ENCODE measurements around the gene CHST5. TPM values are rescaled to one million over a fixed set of nuclear protein-coding genes. Genes with fewer than 3 reads are reported as not detected.

CHST5 gene
- total RNA-seq, 2 donors from 2014 or later = 0.56 TPM; not detected in 1

- H3K27ac ChIP-seq = peak overlapping the region in 1 of 2 donors; percentile 22
- H3K36me3 ChIP-seq = no peaks in the 10 kb centered on the region
- no peaks in the 10 kb centered on the region for H3K9me3 ChIP-seq
- peaks cover 0 to 28% of the 10 kb centered on the region in 2 donors for H3K4me1 ChIP-seq (ENCODE audit: control insufficient read depth in 1 of 2, low read depth in 2 of 2)
- no peaks in the 10 kb centered on the region for H3K27me3 ChIP-seq (replicated peaks; ENCODE audit: insufficient read depth)
- H3K4me3 ChIP-seq = no peak overlapping the region
- ATAC-seq (ENCODE audit: insufficient number of reproducible peaks, low FRiP score, low read depth) = no peak
- no peak for DNase-seq (ENCODE audit: low spot score)
- TF ChIP-seq CTCF (IDR thresholded peaks at IDR 0.05) = no peak
Measured at GRCh38 chr16:75537776-75538175, 1.9 kb upstream of the CHST5 start.

GRCh38 chr16:75535211-75535843 is 581 bp downstream of the CHST5 start:
- H3K4me3 ChIP-seq = peak overlapping the region; percentile 44
- no peak overlapping the region for H3K27ac ChIP-seq
- ATAC-seq (ENCODE audit: insufficient number of reproducible peaks, low FRiP score, low read depth) = no peak

GRCh38 chr16:75534560-75535205 is 1.2 kb downstream of the CHST5 start:
- DNase-seq (ENCODE audit: low spot score) (no peak), ATAC-seq (ENCODE audit: insufficient number of reproducible peaks, low FRiP score, low read depth) (no peak)
- H3K27me3 ChIP-seq (replicated peaks; ENCODE audit: insufficient read depth) = no peaks in the 10 kb centered on the region
- peak overlapping the region; percentile 44 for H3K4me3 ChIP-seq
- TF ChIP-seq CTCF (IDR thresholded peaks at IDR 0.05) = no peak
- H3K36me3 ChIP-seq = no peaks in the 10 kb centered on the region
- H3K27ac ChIP-seq = no peak overlapping the region
- no peaks in the 10 kb centered on the region for H3K9me3 ChIP-seq
- H3K4me1 ChIP-seq (ENCODE audit: control insufficient read depth in 1 of 2, low read depth in 2 of 2) = peaks cover 0 to 20% of the 10 kb centered on the region in 2 donors

More at GRCh38 chr16:75535211-75535843, 581 bp downstream of the CHST5 start:
- Histone ChIP-seq H3K4me1 (ENCODE audit: control insufficient read depth in 1 of 2, low read depth in 2 of 2) (peaks cover 0 to 27% of the 10 kb centered on the region in 2 donors), H3K36me3 (no peaks in the 10 kb centered on the region), H3K27me3 (replicated peaks; ENCODE audit: insufficient read depth) (no peaks in the 10 kb centered on the region), H3K9me3 (no peaks in the 10 kb centered on the region)
- DNase-seq (ENCODE audit: low spot score) = no peak
- no peak for TF ChIP-seq CTCF (IDR thresholded peaks at IDR 0.05)

- Histone ChIP-seq H3K4me3 (no peak overlapping the region), H3K4me1 (ENCODE audit: control insufficient read depth in 1 of 2, low read depth in 2 of 2) (peaks cover 0 to 8% of the 10 kb centered on the region in 2 donors), H3K9me3 (no peaks in the 10 kb centered on the region), H3K27me3 (replicated peaks; ENCODE audit: insufficient read depth) (no peaks in the 10 kb centered on the region), H3K27ac (no peak overlapping the region), H3K36me3 (no peaks in the 10 kb centered on the region)
- no peak for TF ChIP-seq CTCF (IDR thresholded peaks at IDR 0.05)
- no peak for DNase-seq (ENCODE audit: low spot score)
- ATAC-seq (ENCODE audit: insufficient number of reproducible peaks, low FRiP score, low read depth) = no peak
Measured at GRCh38 chr16:75532791-75533190, 3.1 kb downstream of the CHST5 start.

- DNase-seq (ENCODE audit: low spot score) (no peak), ATAC-seq (ENCODE audit: insufficient number of reproducible peaks, low FRiP score, low read depth) (no peak)
- H3K36me3 ChIP-seq = no peaks in the 10 kb centered on the region
- no peak for TF ChIP-seq CTCF (IDR thresholded peaks at IDR 0.05)
- no peak overlapping the region for H3K27ac ChIP-seq
- H3K4me1 ChIP-seq (ENCODE audit: control insufficient read depth in 1 of 2, low read depth in 2 of 2) = peaks cover 0 to 8% of the 10 kb centered on the region in 2 donors
- no peaks in the 10 kb centered on the region for H3K9me3 ChIP-seq
- H3K4me3 ChIP-seq = no peak overlapping the region
- H3K27me3 ChIP-seq (replicated peaks; ENCODE audit: insufficient read depth) = no peaks in the 10 kb centered on the region
Measured at GRCh38 chr16:75532142-75532765, 3.7 kb downstream of the CHST5 start.

Data from thoracic aorta (tissue), 2 donors.